Activated naive CD4-positive, alpha-beta T cell treated with anti-CD3 and anti-CD28 coated beads, Interleukin-2, amount 10 ng/mL, durations not matched to agents 7 days and 5 days (primary cell): ENCODE data around the gene MKRN2OS.
"Not testable (repeated sequence)": the region's sequence is repeated elsewhere in the genome, so short reads cannot be mapped to it uniquely, and the experiment has no call there.

ENCODE experiments used
- CTCF ChIA-PET: fragments of 350-600 bp; sonication (Branson Sonifier 250); formaldehyde crosslinking; loops from one replicate; lab custom pipeline; 2021; ENCODE audit warnings: antibody characterized with exemption; lab: Charles Lee
- DNase-seq: peaks from one replicate; pipeline ENCODE4 v3.0.0-alpha.2; 2020
- H3K27ac Mint-ChIP-seq: one replicate; pipeline ENCODE4 v1.8.0; 2021; ENCODE audit warnings: mild to moderate bottlenecking, moderate library complexity, mixed read lengths
- H3K27me3 Mint-ChIP-seq: one replicate; pipeline ENCODE4 v1.8.0; 2021; ENCODE audit warnings: mild to moderate bottlenecking, mixed read lengths
- H3K36me3 Mint-ChIP-seq: one replicate; pipeline ENCODE4 v1.8.0; 2021; ENCODE audit warnings: mixed read lengths
- H3K4me1 Mint-ChIP-seq: one replicate; pipeline ENCODE4 v1.8.0; 2021; ENCODE audit warnings: mixed read lengths
- H3K4me3 Mint-ChIP-seq: one replicate; pipeline ENCODE4 v1.8.0; 2021; ENCODE audit warnings: mild to moderate bottlenecking, moderate library complexity, mixed read lengths
- H3K9me3 Mint-ChIP-seq: one replicate; pipeline ENCODE4 v1.8.0; 2021; ENCODE audit warnings: mixed read lengths

Gene MKRN2OS

DNA sequence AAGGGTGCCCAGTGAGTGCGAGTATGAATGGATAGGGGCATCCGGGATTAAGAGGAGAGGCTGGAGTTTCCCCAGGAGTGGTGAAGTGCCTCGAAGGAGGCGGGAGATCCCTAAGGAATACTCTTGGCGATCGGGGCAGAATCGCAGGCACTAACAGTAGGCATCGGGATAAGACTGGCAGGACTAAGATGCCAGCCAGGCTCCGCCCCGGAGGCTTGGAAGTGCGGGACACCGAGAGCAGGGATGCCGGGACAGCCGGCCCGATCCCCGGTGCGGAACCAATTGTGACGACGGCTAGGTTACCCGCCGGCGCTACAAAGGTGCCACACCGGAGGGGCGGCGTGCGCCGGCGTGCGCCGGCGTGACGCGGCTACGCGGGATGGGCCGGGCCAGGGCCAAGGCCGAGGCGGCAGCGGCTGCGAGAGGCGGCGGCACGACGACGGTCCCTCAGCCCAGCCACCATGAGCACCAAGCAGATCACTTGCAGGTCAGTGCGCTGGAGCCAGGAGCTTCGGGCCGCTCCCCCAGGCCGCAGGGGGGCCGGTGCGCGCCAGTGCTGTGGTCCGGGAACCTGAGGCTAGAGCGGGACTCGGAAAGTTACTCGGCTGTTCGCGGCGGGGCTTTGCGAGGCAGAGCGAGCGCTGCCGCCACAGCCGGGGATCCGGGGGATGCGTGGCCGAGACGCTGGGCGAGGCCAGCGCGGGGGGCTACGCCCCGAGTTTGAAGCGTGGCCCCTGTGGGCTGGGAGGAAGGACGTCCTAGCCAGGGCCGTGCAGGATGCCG, 11.6 kb upstream of the MKRN2OS start, which contains the start of gene MKRN2:
TSS of gene MKRN2 (plus strand) at position 398 of the 783 bp plus-strand sequence. CDS start at position 462, 64 bp downstream.
- no peaks in the 10 kb centered on the region for H3K36me3 Mint-ChIP-seq
- peak within 1 kb of the TSS; percentile 95 for H3K27ac Mint-ChIP-seq
- peak within 1 kb of the TSS; percentile 82 for H3K4me3 Mint-ChIP-seq
- peak; percentile 87 for DNase-seq
- H3K9me3 Mint-ChIP-seq, result no peaks in the 10 kb centered on the region
- peaks cover 35% of the 10 kb centered on the region for H3K27me3 Mint-ChIP-seq
- CTCF ChIA-PET, result no interaction called here
- H3K4me1 Mint-ChIP-seq, result peaks cover 58% of the 10 kb centered on the region

DNA sequence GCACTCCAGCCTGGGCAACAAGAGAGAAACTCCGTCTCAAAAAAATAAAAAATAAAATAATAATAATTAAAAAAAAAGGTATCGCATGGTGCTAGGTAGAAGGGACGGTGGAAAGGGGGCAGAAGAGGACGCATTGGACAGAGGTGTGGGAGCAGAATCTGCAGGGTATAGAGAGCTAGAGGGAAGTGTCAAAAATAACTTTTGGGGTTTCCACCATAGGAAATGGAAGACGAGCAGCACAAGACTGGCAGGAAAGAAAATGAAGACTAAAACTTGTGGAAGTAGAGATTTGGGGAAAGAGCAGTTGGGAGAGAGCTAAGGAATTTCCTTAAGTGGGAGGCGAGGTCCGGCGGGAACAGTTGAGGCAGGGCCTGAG, 11.0 kb upstream of the MKRN2OS start:
- CTCF ChIA-PET, result no interaction called here
- no peak for DNase-seq
- peaks cover 56% of the 10 kb centered on the region for H3K4me1 Mint-ChIP-seq
- H3K4me3 Mint-ChIP-seq, result peak overlapping the region; percentile 82
- peaks cover 40% of the 10 kb centered on the region for H3K27me3 Mint-ChIP-seq
- H3K36me3 Mint-ChIP-seq, result no peaks in the 10 kb centered on the region
- H3K9me3 Mint-ChIP-seq, result no peaks in the 10 kb centered on the region
- peak overlapping the region; percentile 95 for H3K27ac Mint-ChIP-seq

DNA sequence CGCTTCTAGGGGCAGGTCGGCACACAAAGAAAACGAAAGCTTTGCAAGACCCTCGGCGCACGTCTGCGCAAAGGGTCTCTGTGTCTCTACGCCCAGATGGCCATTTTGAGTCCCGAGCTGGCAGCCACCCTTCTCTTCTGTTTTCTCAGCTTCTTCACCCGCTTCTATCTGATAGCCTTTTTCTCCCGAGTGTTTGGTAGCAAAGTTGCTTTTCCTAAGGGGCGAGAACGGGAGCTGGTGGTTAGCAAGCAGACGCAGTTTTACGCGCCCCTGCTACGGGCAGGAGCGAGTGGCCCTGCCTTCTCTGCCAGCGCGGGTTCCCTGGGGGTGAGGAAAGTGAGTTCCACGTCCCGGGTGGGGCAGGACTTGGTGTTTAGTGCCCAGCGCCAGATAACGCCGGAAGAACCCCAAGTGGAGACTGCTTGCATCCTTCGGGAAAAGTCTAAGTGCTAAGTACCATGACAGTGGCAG, 8.7 kb upstream of the MKRN2OS start:
- Mint-ChIP-seq H3K4me3 (peak overlapping the region; percentile 81), H3K27me3 (peaks cover 49% of the 10 kb centered on the region), H3K4me1 (peaks cover 34% of the 10 kb centered on the region), H3K9me3 (no peaks in the 10 kb centered on the region), H3K27ac (no peak overlapping the region), H3K36me3 (no peaks in the 10 kb centered on the region)
- peak; percentile 40 for DNase-seq
- CTCF ChIA-PET, result no interaction called here

DNA sequence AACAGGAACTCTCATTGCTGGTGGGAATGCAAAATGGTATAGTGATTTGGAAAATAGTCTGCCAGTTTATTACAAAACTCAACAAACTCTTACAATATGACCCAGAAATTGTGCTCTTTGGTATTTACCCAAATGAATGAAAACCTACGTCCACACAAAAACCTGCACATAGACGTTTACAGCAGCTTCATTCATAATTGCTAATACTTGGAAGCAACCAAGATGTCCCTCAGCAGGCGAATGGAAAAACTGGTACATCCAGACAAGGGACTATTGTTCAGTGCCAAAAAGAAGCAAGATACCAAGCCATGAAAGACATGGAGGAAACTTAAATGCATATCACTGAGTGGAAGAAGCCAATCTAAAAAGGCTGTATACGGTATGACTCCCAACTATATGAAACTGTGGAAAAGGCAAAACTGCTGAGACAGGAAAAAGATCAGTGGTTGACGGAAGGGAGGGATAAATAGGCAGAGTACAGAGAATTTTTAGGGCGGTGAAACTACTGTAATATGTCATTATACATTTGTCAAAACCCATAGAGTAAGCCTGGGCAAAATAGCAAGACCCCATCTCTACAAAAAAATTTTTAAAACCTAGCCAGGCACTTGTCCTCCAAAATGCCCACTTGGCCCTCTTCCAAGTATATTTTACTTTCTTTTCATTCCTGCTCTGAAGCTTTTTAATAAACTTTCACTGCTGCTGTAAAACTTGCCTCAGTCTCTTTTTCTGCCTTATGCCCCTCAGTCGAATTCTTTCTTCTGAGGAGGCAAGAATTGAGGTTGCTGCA, 4.9 kb upstream of the MKRN2OS start:
- Mint-ChIP-seq H3K27me3 (peaks cover 43% of the 10 kb centered on the region), H3K27ac (no peak overlapping the region), H3K4me1 (peaks cover 8% of the 10 kb centered on the region), H3K9me3 (no peaks in the 10 kb centered on the region), H3K4me3 (no peak overlapping the region), H3K36me3 (no peaks in the 10 kb centered on the region)
- CTCF ChIA-PET, result interaction anchor here (0.8 kb wide), 1 partner anchor 944 kb away, joined by 3 read pairs; no protein-coding TSS in a partner anchor
- no peak for DNase-seq

DNA sequence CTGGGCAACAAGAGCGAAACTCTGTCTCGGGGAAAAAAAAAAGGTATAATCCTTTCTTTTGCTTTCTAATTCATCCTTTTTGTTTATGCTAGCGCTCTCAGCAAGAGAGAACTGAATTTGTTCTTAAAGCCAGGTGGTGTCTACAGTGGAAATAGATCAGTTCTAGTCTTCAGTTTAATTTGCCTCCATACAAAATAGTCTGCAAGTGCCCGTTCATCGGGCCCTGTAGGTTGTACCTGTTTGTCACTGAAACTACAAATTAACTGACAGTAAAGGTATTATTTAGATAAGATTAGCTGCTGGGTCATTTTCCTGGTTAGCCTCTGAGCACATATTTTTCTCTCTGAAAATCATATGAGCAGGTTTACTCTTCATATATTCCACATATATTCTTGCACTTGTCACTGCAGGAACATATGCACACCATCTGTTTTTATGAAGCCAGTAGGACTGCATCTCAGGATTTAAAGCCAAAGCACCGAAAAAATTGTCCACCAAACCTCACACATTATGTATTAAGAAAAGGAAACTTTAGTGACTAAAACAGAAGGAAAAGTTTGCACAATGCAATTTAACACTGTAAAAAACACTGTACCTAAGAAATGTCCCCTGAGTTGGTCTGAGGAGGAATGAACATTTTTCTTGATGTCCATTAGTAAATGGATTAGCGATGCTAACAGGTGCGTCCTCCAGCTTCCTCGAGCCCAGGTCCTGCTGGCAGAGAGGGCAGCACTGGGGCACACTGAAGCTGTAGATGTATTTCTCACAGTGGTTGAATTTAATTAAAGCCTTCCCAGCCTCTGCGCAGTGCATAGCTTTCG, 437 bp downstream of the MKRN2OS start:
- no peak overlapping the region for H3K27ac Mint-ChIP-seq
- no peaks in the 10 kb centered on the region for H3K9me3 Mint-ChIP-seq
- CTCF ChIA-PET, result interaction anchor here (0.6 kb wide), 1 partner anchor 920 kb away, joined by 3 read pairs; no protein-coding TSS in a partner anchor
- no peak overlapping the region for H3K4me3 Mint-ChIP-seq
- H3K36me3 Mint-ChIP-seq, result no peaks in the 10 kb centered on the region
- no peak for DNase-seq
- H3K27me3 Mint-ChIP-seq, result no peaks in the 10 kb centered on the region
- peaks cover 5% of the 10 kb centered on the region for H3K4me1 Mint-ChIP-seq

DNA sequence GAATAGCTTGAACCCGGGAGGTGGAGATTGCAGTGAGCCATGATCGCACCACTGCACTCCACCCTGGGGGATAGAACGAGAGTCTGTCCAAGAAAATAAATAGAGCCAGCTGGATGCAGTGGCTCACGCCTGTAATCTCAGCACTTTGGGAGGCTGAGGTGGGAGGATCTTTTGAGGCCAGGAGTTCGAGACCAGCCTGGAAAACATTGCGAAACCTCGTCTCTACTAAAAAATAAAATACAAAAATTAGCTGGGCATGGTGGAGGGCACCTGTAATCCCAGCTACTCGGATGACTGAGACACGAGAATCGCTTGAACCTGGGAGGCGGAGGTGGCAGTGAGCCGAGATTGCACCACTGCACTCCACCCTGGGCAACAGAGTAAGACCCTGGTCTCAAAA, 1.8 kb downstream of the MKRN2OS start:
- H3K9me3 Mint-ChIP-seq, DNase-seq, H3K4me1 Mint-ChIP-seq, H3K27ac Mint-ChIP-seq, H3K4me3 Mint-ChIP-seq, CTCF ChIA-PET, H3K27me3 Mint-ChIP-seq, H3K36me3 Mint-ChIP-seq: not testable (repeated sequence)

DNA sequence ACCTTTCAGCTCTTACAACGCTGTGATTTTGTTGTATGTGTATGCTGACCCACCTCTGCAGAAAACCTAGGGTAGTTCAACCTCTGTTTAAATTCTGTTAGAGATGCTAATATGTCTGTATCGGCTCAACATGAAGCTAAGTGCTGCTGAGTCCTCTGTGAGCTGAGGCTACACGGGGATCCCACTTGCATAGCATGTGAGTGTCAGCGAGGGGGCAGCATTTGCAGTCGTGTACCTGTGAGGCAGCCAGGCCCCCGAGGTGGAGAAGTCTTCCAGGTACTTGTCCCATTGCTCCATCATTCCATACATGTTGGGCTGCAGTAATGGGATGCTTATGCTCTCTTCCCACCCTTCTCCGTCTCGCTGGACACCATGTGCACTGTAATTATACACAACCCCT, 3.7 kb downstream of the MKRN2OS start:
- CTCF ChIA-PET, result interaction anchor here (0.6 kb wide), 1 partner anchor 55 kb away, joined by 3 read pairs; no protein-coding TSS in a partner anchor
- Mint-ChIP-seq H3K9me3 (no peaks in the 10 kb centered on the region), H3K4me3 (no peak overlapping the region), H3K27ac (no peak overlapping the region), H3K4me1 (peaks cover 5% of the 10 kb centered on the region), H3K36me3 (no peaks in the 10 kb centered on the region), H3K27me3 (no peaks in the 10 kb centered on the region)
- DNase-seq, result no peak

DNA sequence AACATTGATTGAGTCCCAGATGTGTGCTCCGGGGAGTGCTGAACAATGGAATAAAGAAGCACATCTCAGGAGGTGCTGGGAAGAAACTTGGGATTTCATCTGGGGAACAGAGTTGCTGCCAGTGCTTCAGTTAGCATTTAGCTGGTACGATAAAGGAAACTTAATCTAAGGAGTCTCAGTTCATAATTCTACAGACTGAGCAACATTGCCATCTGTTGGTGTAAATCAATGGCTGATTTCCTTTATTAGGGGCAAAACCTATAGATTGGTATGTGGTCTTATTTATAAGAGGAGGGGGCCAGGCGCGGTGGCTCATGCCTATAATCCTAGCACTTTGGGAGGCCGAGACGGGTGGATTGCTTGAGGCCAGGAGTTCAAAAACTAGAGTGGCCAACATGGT, 8.9 kb downstream of the MKRN2OS start:
- H3K27me3 Mint-ChIP-seq, result no peaks in the 10 kb centered on the region
- peaks cover 3% of the 10 kb centered on the region for H3K36me3 Mint-ChIP-seq
- H3K9me3 Mint-ChIP-seq, result no peaks in the 10 kb centered on the region
- CTCF ChIA-PET, result no interaction called here
- no peak overlapping the region for H3K4me3 Mint-ChIP-seq
- H3K27ac Mint-ChIP-seq, result no peak overlapping the region
- no peaks in the 10 kb centered on the region for H3K4me1 Mint-ChIP-seq
- no peak for DNase-seq

DNA sequence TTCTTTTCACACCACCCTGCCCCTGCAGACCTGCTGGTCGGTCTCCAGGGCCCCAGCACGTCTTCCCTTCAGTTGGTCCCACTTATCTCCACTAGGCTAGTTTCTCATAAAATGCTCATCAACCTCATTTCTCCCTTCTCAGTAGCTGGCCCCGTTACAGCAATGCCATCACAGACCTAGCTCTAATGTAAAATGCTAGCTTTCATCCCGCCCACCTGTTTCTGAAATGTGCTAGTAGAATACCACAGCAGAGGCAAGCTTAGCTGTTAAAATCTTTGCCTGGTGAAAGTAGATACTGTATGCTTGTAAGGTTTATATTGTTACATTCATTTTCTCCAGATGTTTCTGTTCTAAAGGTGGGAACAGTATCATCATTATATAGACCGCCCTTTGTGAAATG, 13.1 kb downstream of the MKRN2OS start:
- CTCF ChIA-PET, result no interaction called here
- no peak overlapping the region for H3K4me3 Mint-ChIP-seq
- no peaks in the 10 kb centered on the region for H3K4me1 Mint-ChIP-seq
- H3K36me3 Mint-ChIP-seq, result peaks cover 9% of the 10 kb centered on the region
- DNase-seq, result no peak
- H3K27ac Mint-ChIP-seq, result no peak overlapping the region
- H3K27me3 Mint-ChIP-seq, result no peaks in the 10 kb centered on the region
- H3K9me3 Mint-ChIP-seq, result no peaks in the 10 kb centered on the region

DNA sequence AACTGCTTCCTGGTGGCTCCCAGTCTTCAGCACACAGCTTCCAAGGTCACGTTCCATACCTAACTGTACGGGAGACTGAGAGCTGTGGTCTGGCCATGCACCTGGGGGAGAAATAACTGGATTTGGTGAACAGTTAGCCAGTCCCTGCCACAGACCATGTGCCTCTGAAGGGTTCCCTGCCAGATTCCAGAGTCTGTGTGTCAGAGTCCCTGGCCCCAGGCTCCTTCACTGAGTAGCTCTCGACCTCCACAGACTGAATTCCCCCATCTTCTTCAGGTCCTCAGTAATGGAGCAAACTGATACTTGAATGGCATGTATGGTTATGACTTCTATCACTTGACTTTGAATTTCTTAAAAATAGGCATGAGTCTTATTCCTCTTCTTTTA, 17.5 kb downstream of the MKRN2OS start:
- Mint-ChIP-seq H3K27ac (no peak overlapping the region), H3K36me3 (peaks cover 5% of the 10 kb centered on the region), H3K4me3 (no peak overlapping the region), H3K27me3 (no peaks in the 10 kb centered on the region), H3K4me1 (no peaks in the 10 kb centered on the region), H3K9me3 (no peaks in the 10 kb centered on the region)
- CTCF ChIA-PET, result interaction anchor here (0.9 kb wide), 1 partner anchor 24 kb away, joined by 3 read pairs; no protein-coding TSS in a partner anchor
- no peak for DNase-seq

DNA sequence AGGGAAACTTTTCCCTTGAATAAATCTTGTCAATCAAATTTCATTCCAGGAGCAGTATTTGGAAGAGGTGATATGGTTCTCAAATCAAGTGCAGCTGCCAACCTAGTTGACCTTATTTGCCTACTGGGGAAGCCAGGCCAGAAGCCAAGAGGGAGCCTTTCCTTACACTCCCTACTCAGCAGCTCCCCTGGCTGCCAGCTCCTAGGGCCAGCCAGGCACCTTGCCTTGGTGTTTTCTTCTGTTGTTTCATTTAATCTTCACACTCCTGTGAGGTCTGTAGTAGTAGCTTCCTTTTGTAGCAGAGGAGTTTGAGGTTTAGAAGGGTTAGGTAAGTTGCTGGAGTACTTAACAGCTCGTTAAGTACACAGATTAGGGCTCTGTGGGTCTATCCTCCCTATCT, 22.6 kb downstream of the MKRN2OS start:
- DNase-seq, result no peak
- H3K27ac Mint-ChIP-seq, result no peak overlapping the region
- peaks cover 7% of the 10 kb centered on the region for H3K36me3 Mint-ChIP-seq
- H3K4me1 Mint-ChIP-seq, result no peaks in the 10 kb centered on the region
- CTCF ChIA-PET, result interaction anchor here (1.1 to 1.7 kb wide), 2 partner anchors 14 to 43 kb away, joined by 3 read pairs; no protein-coding TSS in a partner anchor
- H3K27me3 Mint-ChIP-seq, result no peaks in the 10 kb centered on the region
- no peak overlapping the region for H3K4me3 Mint-ChIP-seq
- H3K9me3 Mint-ChIP-seq, result no peaks in the 10 kb centered on the region

DNA sequence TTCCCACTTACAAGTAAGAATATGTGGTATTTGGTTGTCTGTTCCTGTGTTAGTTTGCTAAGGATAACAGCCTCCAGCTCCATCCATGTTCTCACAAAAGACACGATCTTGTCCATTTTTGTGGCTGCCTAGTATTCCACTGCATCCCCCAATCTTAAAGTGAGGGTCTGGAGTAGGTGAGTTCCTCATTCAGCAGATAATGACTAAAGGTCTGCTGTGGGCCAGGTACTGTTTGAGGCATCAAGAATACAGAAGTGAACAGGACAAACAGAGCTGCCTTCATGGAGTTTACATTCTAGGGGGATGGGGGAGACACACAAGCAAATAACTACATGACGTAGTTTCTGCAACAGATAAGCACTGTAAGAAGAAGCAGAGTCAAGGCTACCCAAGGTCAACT, 24.3 kb downstream of the MKRN2OS start:
- DNase-seq, result no peak
- Mint-ChIP-seq H3K27ac (no peak overlapping the region), H3K4me3 (no peak overlapping the region), H3K4me1 (no peaks in the 10 kb centered on the region), H3K36me3 (peaks cover 7% of the 10 kb centered on the region), H3K27me3 (no peaks in the 10 kb centered on the region), H3K9me3 (no peaks in the 10 kb centered on the region)
- CTCF ChIA-PET, result no interaction called here

DNA sequence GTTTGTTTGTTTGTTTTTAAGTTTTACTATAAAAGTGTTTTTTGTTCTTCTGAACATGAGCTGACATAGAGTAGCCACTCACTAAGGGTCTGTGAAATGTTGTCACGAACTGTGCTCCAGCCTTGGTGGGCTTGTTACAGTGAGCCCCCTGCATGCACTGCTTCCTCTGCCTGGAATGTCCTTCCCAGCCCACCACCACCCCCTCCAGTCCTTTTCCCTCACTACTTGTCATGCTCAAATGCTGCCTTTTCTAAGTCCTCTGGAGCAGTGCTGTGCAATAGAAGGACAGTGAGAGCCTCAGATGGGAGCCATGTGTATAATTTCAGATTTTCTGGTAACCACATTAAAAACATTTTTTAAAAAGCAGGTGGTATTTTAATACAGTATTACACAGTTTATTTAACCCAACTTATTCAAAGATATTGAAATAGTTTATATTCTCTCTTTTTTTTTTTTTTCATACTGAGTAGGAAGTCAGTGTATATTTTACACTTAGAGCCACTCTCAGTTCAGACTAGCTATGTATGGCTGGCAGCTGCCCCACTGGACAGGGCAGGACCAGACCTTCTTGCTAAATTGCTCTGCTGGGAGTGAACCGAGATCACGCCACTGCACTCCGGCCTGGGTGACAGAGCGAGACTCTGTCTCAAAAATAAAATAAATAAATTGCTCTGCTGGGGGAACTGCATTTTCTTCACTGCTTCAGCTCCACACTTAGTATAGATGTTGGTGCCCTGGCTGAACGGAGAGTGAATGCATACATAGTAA, 26.9 kb downstream of the MKRN2OS start:
- Mint-ChIP-seq H3K9me3 (no peaks in the 10 kb centered on the region), H3K27ac (no peak overlapping the region), H3K4me3 (no peak overlapping the region), H3K4me1 (no peaks in the 10 kb centered on the region), H3K36me3 (peaks cover 7% of the 10 kb centered on the region), H3K27me3 (no peaks in the 10 kb centered on the region)
- CTCF ChIA-PET, result no interaction called here
- no peak for DNase-seq
